ENCODE results near the gene ZNF213. TPM values are rescaled to one million over a fixed set of nuclear protein-coding genes. Genes with fewer than 3 reads are reported as not detected.
A peak's percentile ranks its signal among the peaks of the same experiment; 100 is the strongest.
"Not testable (repeated sequence)": the region's sequence is repeated elsewhere in the genome, so short reads cannot be mapped to it uniquely, and the experiment has no call there.

The ZNF213 gene
- total and polyA plus RNA-seq, 5 experiments from 2014 or later: 0.27 to 9.2 (median 2.5) TPM

DNA sequence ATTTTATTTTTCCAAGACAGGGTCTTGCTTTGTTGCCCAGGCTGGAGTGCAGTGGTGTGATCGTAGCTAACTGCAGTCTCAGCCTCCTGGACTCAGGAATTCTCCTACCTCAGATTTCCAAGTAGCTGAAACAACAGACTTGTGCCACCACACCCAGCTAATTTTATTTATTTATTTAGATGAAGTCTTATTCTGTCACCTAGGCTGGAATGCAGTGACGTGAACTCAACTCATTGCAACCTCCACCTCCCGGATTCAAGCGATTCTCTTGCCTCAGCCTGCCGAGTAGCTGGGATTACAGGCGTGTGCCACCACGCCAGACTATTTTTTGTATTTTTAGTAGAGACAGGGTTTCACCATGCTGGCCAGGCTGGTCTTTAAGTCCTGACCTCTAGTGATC, 33.9 kb downstream of the ZNF213 start:
- H3K27ac Mint-ChIP-seq: not testable (repeated sequence)

DNA sequence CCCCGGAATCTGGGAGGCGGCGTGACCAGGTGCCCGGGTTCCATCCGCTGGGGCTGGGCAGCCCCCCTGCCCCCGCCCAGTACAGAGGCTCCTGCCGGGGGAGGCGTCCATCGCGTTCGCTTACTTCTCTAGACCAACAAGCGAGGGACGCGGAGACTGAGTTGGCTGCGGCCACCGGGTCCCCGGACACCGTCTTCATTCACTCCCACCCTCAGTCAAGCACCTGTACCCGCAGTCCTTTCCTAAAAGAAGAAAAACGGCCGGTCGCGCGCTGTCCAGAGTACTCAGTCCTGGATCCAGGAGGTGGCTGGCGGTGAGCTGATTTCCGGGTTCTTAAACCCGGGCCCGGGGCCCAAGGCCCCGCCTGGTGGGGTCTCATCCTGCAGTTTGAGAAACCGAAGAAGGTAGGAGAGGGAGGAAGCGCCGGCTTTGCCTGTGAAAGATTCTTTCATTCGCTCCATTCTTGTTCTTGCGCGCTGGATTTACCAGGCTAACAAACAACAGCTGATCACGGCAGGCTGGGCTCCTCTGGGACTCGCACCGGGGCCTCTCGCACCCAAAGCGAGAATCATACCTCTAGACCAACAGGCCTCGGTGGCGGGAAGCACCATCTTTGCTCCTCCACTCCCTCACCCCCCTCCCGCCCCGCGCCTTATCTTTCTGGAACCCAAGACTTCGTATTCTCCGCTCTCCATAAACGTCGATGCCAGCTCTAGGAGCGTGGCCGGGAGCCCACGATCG, 35.8 kb downstream of the ZNF213 start:
- POLR2A ChIA-PET: interaction anchor here (0.6 to 5.5 kb wide), 11 partner anchors 11 to 338 kb away, joined by 3 to 28 read pairs (median 4); partner anchors contain the start of gene ZNF213
- Mint-ChIP-seq H3K4me3 (peak overlapping the region; percentile 74 to 89 (median 84)), H3K9me3 (no peaks in the 10 kb centered on the region), H3K27me3 (peaks cover 17 to 39% (median 29%) of the 10 kb centered on the region in 5 donors), H3K36me3 (no peaks in the 10 kb centered on the region), H3K27ac (peak overlapping the region in 4 of 10 donors; percentile 29 to 88 (median 78)), H3K4me1 (peaks cover 18 to 37% (median 35%) of the 10 kb centered on the region in 4 donors)
- no peak for DNase-seq
- ATAC-seq: peak; percentile 29 to 40

More for the DNA sequence above, 33.9 kb downstream of the ZNF213 start:
- H3K36me3 Mint-ChIP-seq, H3K9me3 Mint-ChIP-seq, DNase-seq, H3K4me3 Mint-ChIP-seq, ATAC-seq: not testable (repeated sequence)
- POLR2A ChIA-PET: interaction anchor here (1.2 to 5.5 kb wide), 4 partner anchors 9 to 114 kb away, joined by 4 to 28 read pairs (median 14); no protein-coding TSS in a partner anchor
- peaks cover 11 to 22% (median 17%) of the 10 kb centered on the region in 5 donors for H3K27me3 Mint-ChIP-seq
- H3K4me1 Mint-ChIP-seq: peaks cover 17 to 35% (median 31%) of the 10 kb centered on the region in 4 donors

DNA sequence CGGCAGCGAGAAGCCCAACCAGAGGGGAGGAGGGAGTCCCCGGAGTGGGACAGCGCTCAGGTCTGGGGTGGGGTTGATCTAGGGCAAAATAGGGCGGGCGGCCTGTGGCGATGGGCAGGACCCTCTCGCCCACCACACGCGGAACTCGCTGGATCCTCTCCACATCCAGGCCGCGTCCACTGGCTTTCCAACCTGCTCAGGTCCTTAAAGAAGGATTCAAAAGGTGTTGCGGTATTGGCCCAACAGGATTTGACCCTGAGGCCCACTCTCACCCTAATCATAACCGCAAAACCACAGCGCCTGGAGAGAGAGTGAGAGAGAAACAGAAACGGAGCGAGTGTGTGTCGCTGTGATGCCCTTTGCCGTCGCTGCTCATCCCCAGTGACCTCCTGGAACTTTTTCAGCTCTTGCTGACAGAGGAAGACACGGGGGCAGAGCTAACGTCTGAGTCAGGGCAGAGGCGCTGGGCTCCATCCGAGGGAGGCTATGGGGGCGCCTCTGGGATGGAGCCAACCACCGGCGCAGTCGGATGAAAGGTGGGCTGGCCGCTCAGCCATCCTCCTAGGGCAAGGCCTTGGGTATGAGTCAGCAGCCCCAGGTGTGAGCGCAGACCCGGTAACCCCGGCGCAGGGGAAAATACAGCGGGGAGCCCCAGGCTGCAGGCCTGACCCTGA, 36.5 kb downstream of the ZNF213 start:
- peak overlapping the region in 8 of 10 donors; percentile 52 to 88 (median 74) for H3K27ac Mint-ChIP-seq
- ATAC-seq: peak; percentile 69 to 72
- H3K27me3 Mint-ChIP-seq: peaks cover 23 to 46% (median 37%) of the 10 kb centered on the region in 5 donors
- H3K36me3 Mint-ChIP-seq: no peaks in the 10 kb centered on the region
- H3K9me3 Mint-ChIP-seq: no peaks in the 10 kb centered on the region
- POLR2A ChIA-PET: interaction anchor here (0.6 to 5.5 kb wide), 14 partner anchors 11 to 337 kb away, joined by 3 to 28 read pairs (median 4); partner anchors contain the start of genes ZNF200 and ZNF213
- peak overlapping the region; percentile 74 to 89 (median 84) for H3K4me3 Mint-ChIP-seq
- H3K4me1 Mint-ChIP-seq: peaks cover 20 to 38% (median 34%) of the 10 kb centered on the region in 4 donors
- peak in 5 of 10 donors; percentile 35 to 50 (median 45) for DNase-seq

DNA sequence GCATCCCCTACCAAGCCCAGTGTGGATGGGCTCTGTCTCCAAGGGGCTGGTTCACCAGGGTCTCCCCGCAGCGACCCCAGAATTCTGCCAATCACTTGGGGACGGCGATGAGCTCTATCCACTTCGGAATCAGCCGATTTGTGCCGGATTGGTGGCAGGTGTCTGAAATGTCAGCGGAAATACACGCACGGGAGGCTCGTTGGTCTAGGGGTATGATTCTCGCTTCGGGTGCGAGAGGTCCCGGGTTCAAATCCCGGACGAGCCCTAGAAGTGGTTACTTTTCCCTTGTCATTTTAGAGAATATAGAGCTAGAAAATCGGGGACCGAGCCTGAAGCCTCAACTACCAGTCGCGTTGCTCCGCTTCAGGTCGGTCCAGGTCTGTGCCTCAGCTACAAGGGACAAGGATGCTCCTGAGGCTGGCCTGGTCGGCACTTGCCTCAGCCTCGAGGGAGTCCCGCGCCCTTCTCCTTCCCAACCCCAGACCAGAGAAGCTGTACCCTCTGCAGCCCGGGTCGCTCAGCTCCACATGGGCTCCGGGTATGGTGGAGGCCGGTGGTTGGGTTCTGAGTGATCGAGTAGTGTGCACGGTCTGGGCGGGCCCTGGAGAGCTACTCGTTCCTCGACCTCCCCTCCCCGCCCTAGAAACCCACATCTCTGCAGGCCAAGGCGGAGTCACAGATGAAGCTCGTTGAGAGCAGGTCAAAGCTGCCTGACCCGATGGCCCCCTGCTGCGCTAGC, 37.2 kb downstream of the ZNF213 start:
- POLR2A ChIA-PET: interaction anchor here (0.6 to 5.5 kb wide), 15 partner anchors 11 to 336 kb away, joined by 3 to 28 read pairs (median 5); partner anchors contain the start of genes CLUAP1, ZNF200 and ZNF213
- DNase-seq: peak in 3 of 10 donors; percentile 45 to 51 (median 51)
- Mint-ChIP-seq H3K36me3 (no peaks in the 10 kb centered on the region), H3K27me3 (peaks cover 25 to 52% (median 42%) of the 10 kb centered on the region in 5 donors), H3K27ac (peak overlapping the region in 7 of 10 donors; percentile 12 to 88 (median 58)), H3K4me1 (peaks cover 20 to 38% (median 34%) of the 10 kb centered on the region in 4 donors), H3K9me3 (no peaks in the 10 kb centered on the region), H3K4me3 (peak overlapping the region; percentile 74 to 89 (median 84))
- peak; percentile 3 to 48 for ATAC-seq

DNA sequence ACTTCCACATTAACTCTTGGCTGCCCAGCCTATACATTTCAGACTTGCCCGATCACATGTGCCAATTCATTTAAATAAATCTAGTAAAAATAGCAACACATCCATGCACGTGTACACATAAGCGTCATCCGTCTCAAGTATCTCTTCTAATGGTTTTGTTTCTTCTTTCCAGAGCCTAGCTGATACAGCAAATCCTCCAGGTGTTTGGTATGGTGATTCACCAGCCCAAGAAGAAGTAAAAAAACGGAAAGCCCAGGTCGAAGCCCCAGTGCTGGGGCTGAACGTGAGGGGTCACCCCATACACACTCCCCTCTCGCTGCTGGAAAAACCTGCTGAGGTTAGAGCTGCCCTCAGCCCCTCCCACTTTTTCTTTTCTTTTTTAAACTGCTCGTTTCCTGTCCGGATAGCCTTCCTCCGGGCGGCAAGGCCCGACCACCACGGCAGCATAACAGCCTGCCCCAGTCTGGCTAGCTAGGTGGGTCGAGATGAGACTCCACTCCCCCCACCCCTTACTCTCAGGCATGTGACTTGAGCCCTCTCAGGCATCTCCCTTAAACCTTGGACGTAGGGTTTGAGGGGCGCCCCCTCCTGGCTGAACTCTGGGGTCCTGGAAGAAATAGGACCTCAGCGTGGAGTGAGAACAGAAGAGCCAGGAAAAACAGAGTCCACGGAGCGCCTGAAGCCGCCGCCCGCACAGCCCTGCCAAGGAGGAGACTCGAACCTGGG, 39.2 kb downstream of the ZNF213 start:
- peak in 1 of 10 donors; percentile 34 for DNase-seq
- ATAC-seq: peak in 1 of 2 donors; percentile 8
- Mint-ChIP-seq H3K27me3 (peaks cover 29 to 70% (median 56%) of the 10 kb centered on the region in 5 donors), H3K9me3 (peaks cover 0 to 2% (median 0%) of the 10 kb centered on the region in 9 donors), H3K4me3 (peak overlapping the region in 7 of 10 donors; percentile 24 to 63 (median 51)), H3K36me3 (no peaks in the 10 kb centered on the region), H3K4me1 (peaks cover 20 to 38% (median 34%) of the 10 kb centered on the region in 4 donors), H3K27ac (peak overlapping the region in 2 of 10 donors; percentile 34 to 63)
- POLR2A ChIA-PET: interaction anchor here (0.7 to 1.6 kb wide), 4 partner anchors 13 to 89 kb away, joined by 3 to 6 read pairs (median 4); no protein-coding TSS in a partner anchor

DNA sequence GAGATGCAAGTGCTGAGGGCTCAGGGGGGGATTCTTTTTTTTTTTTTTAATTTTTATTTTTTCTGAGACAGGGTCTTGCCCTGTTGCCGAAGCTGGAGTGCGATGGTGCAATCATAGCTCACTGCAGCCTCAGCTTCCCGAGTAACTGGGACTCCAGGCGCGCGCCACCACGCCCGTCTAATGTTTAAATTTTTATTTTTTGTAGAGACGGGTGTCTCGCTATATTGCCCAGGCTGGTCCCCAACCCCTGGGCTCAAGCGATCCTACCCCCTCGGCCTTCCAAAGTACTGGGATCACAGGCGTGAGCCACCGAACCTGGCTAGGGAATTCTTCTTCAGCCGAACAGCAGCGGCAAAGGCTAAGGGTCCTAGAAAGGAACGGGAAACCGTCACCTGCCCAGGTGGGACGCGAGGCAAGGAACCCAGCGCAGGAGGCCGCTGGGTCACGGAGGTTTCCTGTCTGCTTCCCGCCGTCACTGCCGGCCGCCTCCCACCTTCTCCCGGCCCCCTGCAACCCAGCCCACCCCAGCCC, 39.9 kb downstream of the ZNF213 start:
- H3K36me3 Mint-ChIP-seq: no peaks in the 10 kb centered on the region
- peaks cover 34 to 77% (median 62%) of the 10 kb centered on the region in 5 donors for H3K27me3 Mint-ChIP-seq
- ATAC-seq: no peak
- H3K9me3 Mint-ChIP-seq: peaks cover 0 to 2% (median 0%) of the 10 kb centered on the region in 9 donors
- POLR2A ChIA-PET: interaction anchor here (0.7 to 1.6 kb wide), 4 partner anchors 13 to 88 kb away, joined by 3 to 6 read pairs (median 4); no protein-coding TSS in a partner anchor
- H3K4me3 Mint-ChIP-seq: peak overlapping the region in 6 of 10 donors; percentile 24 to 63 (median 34)
- peaks cover 20 to 38% (median 34%) of the 10 kb centered on the region in 4 donors for H3K4me1 Mint-ChIP-seq
- H3K27ac Mint-ChIP-seq: no peak overlapping the region
- DNase-seq: peak in 1 of 10 donors; percentile 42

DNA sequence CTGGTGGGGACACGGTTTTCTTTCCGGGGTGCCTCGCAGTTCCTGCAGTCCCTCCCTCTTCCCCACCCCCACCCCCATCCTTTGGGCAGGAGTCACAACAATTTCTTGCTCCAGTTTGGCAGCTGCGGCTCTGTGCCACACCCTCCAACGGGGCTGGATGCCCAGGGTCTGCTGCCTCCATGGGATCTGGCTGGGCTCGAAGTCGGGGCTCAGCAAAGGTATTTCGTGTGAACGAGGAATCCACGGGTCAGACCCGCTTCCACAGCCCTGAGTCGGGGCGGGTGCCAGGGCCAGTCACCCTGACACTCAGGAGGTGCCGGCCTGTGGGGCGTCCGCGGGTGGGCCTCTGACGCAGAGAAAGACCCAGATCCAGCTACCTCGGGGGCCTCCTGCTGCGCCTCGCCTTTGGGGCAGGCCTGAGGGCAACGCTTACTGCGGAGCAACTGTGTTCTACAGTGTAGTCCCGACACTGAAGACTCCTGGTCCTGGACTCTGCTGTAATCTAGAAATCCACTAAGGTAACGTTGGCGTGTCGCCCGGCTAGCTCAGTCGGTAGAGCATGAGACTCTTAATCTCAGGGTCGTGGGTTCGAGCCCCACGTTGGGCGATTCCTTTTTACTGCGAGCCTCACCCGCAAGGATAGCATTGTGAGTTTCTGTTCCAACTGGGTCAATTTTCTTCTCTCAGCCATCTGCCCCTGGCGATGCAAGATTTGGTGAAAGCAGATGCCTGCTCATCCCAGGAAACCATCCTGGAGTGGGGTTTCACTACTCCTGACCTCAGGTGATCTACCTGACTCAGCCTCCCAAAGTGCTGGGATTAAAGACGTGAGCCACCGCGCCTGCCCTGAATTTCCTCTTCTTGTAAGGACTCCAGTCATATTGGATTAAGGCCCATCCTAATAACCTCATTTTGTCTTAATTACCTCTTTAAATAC, 40.6 kb downstream of the ZNF213 start:
- POLR2A ChIA-PET: interaction anchor here (0.6 kb wide), 1 partner anchor 116 kb away, joined by 4 read pairs; no protein-coding TSS in a partner anchor
- Mint-ChIP-seq H3K36me3 (no peaks in the 10 kb centered on the region), H3K27me3 (peaks cover 40 to 84% (median 69%) of the 10 kb centered on the region in 5 donors), H3K27ac (peak overlapping the region in 3 of 10 donors; percentile 20 to 81 (median 40)), H3K9me3 (peaks cover 0 to 2% (median 0%) of the 10 kb centered on the region in 9 donors), H3K4me3 (peak overlapping the region in 6 of 10 donors; percentile 1 to 48 (median 34)), H3K4me1 (peaks cover 20 to 38% (median 32%) of the 10 kb centered on the region in 4 donors)
- DNase-seq (peak in 1 of 10 donors; percentile 41), ATAC-seq (no peak)

DNA sequence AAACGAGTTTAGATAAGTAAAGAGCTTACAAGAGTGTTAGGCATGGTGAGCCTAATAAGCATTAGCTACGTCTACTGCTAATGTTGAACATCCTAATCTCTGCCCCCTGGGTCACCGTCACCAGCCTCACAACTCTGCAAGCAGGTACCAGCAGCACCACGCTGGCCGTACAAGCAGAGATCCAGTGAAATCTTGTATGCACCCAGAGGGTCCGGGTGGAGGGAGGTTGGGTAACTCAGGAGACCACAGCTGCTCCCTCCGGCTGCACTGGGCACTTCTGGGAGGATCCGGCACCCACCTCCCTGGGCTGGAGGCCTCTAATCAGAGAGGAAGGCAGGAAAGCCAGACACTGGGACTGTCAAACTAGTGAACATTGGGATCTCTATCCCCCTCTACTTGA, 44.8 kb downstream of the ZNF213 start:
- H3K27ac Mint-ChIP-seq: no peak overlapping the region
- H3K4me3 Mint-ChIP-seq: no peak overlapping the region
- peaks cover 0 to 8% (median 0%) of the 10 kb centered on the region in 9 donors for H3K9me3 Mint-ChIP-seq
- H3K36me3 Mint-ChIP-seq: peaks cover 0 to 5% (median 4%) of the 10 kb centered on the region in 3 donors
- no peak for DNase-seq
- POLR2A ChIA-PET: interaction anchor here (0.7 to 1.0 kb wide), 2 partner anchors 23 to 87 kb away, joined by 3 to 4 read pairs; no protein-coding TSS in a partner anchor
- ATAC-seq: no peak
- H3K4me1 Mint-ChIP-seq: peaks cover 16 to 30% (median 23%) of the 10 kb centered on the region in 4 donors
- peaks cover 47 to 93% (median 78%) of the 10 kb centered on the region in 5 donors for H3K27me3 Mint-ChIP-seq

DNA sequence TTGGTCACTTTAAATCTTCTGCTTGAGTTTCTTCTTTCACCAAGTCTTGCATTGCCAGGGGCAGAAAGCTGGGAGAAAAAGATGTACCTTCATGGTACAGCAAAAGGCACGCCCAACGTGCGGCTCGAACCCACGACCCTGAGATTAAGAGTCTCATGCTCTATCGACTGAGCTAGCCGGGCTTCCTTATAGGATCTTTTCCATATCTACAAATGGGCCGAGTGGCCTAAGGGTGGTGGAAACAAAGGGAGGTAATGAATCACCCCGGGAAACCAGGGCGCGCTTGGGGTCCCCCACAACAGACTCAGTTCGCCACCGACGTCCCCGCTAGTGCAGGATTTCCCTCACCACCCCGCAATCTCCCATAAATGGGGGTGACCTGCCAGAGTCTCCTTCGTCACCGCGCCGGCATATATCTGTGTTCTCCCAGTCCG, 45.6 kb downstream of the ZNF213 start:
- no peak for ATAC-seq
- POLR2A ChIA-PET: interaction anchor here (0.7 to 1.0 kb wide), 2 partner anchors 22 to 178 kb away, joined by 3 read pairs; no protein-coding TSS in a partner anchor
- H3K36me3 Mint-ChIP-seq: peaks cover 0 to 5% (median 4%) of the 10 kb centered on the region in 3 donors
- H3K27me3 Mint-ChIP-seq: peaks cover 47 to 87% (median 80%) of the 10 kb centered on the region in 5 donors
- peaks cover 0 to 8% (median 0%) of the 10 kb centered on the region in 9 donors for H3K9me3 Mint-ChIP-seq
- DNase-seq: no peak
- H3K4me3 Mint-ChIP-seq: no peak overlapping the region
- no peak overlapping the region for H3K27ac Mint-ChIP-seq
- peaks cover 16 to 26% (median 23%) of the 10 kb centered on the region in 4 donors for H3K4me1 Mint-ChIP-seq

DNA sequence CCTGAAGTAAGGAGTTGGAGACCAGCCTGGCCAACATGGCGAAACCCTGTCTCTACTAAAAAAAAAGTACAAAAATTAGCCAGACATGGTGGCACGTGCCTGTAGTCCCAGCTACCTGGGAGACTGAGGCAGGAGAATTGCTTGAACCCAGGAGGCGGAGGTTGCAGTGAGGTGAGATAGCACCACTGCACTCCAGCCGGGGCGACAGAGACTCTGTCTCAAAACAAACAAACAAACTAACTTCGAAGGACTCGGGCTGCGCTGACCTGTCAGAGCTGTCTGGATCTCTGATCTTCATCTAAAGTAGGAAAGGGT, 47.4 kb downstream of the ZNF213 start:
- H3K27me3 Mint-ChIP-seq: peaks cover 41 to 84% (median 69%) of the 10 kb centered on the region in 5 donors
- POLR2A ChIA-PET: interaction anchor here (0.9 to 3.2 kb wide), 12 partner anchors 10 to 318 kb away, joined by 3 to 22 read pairs (median 6); partner anchors contain the start of genes CLUAP1, NAA60, ZNF174 and ZNF200
- H3K9me3 Mint-ChIP-seq: peaks cover 0 to 13% (median 0%) of the 10 kb centered on the region in 9 donors
- ATAC-seq, DNase-seq, H3K36me3 Mint-ChIP-seq: not testable (repeated sequence)
- H3K4me1 Mint-ChIP-seq: peaks cover 15 to 26% (median 21%) of the 10 kb centered on the region in 4 donors
- peak overlapping the region in 2 of 10 donors; percentile 34 to 63 for H3K27ac Mint-ChIP-seq
- peak overlapping the region; percentile 63 to 90 (median 78) for H3K4me3 Mint-ChIP-seq

Measured in naive thymus-derived CD8-positive, alpha-beta T cell (primary cell).